Measurements from ENCODE around the gene DGKQ. TPM values are rescaled to one million over a fixed set of nuclear protein-coding genes. Genes with fewer than 3 reads are reported as not detected.

DGKQ gene
- total and polyA plus RNA-seq, 9 of the 15 experiments (the other 6 are each of a cell fraction or from before 2014, with no cell fraction given) = 0.17 to 22.0 (median 5.6) TPM

GRCh38 chr4:931960-932712 is 41.2 kb downstream of the DGKQ start, which contains the start of the genes GAK and TMEM175 (continued):
- TF ChIP-seq, protein P1, sequence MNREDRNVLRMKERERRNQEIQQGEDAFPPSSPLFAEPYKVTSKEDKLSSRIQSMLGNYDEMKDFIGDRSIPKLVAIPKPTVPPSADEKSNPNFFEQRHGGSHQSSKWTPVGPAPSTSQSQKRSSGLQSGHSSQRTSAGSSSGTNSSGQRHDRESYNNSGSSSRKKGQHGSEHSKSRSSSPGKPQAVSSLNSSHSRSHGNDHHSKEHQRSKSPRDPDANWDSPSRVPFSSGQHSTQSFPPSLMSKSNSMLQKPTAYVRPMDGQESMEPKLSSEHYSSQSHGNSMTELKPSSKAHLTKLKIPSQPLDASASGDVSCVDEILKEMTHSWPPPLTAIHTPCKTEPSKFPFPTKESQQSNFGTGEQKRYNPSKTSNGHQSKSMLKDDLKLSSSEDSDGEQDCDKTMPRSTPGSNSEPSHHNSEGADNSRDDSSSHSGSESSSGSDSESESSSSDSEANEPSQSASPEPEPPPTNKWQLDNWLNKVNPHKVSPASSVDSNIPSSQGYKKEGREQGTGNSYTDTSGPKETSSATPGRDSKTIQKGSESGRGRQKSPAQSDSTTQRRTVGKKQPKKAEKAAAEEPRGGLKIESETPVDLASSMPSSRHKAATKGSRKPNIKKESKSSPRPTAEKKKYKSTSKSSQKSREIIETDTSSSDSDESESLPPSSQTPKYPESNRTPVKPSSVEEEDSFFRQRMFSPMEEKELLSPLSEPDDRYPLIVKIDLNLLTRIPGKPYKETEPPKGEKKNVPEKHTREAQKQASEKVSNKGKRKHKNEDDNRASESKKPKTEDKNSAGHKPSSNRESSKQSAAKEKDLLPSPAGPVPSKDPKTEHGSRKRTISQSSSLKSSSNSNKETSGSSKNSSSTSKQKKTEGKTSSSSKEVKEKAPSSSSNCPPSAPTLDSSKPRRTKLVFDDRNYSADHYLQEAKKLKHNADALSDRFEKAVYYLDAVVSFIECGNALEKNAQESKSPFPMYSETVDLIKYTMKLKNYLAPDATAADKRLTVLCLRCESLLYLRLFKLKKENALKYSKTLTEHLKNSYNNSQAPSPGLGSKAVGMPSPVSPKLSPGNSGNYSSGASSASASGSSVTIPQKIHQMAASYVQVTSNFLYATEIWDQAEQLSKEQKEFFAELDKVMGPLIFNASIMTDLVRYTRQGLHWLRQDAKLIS (CRISPR knock-in tag; IDR thresholded peaks at IDR 0.05) = 0 out of 2 replicates have a peak, but pooled peaks have one; percentile 75
- TF ChIP-seq DIDO1 (tag; IDR thresholded peaks at IDR 0.05; ENCODE audit: low read depth) (no peak), PHB2 (IDR thresholded peaks at IDR 0.05; ENCODE audit: low read depth) (no peak), TEAD1 (CRISPR knock-in tag; IDR thresholded peaks at IDR 0.05) (peak in 1 of 2 experiments; percentile 65; a peak in 1 of 4 replicates), RUNX1 (IDR thresholded peaks at IDR 0.05; ENCODE audit: low read depth) (peak; percentile 17; the same call in 1 of the 2 replicates), ZNF224 (CRISPR knock-in tag; IDR thresholded peaks at IDR 0.05) (0 out of 2 replicates have a peak, but pooled peaks have one; percentile 35), NFIC (IDR thresholded peaks at IDR 0.05) (no peak; the same call in 1 of the 2 replicates), MYBL2 (IDR thresholded peaks at IDR 0.05; ENCODE audit: low read depth) (no peak), MYBL2 (CRISPR knock-in tag; IDR thresholded peaks at IDR 0.05; ENCODE audit: borderline replicate concordance) (no peak), TAF9B (IDR thresholded peaks at IDR 0.05; ENCODE audit: partially characterized antibody) (peak; percentile 34), NR0B1 (IDR thresholded peaks at IDR 0.05; ENCODE audit: partially characterized antibody) (no peak)
- TF ChIP-seq, protein P2, sequence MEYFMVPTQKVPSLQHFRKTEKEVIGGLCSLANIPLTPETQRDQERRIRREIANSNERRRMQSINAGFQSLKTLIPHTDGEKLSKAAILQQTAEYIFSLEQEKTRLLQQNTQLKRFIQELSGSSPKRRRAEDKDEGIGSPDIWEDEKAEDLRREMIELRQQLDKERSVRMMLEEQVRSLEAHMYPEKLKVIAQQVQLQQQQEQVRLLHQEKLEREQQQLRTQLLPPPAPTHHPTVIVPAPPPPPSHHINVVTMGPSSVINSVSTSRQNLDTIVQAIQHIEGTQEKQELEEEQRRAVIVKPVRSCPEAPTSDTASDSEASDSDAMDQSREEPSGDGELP (CRISPR knock-in tag; IDR thresholded peaks at IDR 0.05; ENCODE audit: borderline replicate concordance) = peak; percentile 77; the same call in 1 of the 2 replicates
